WTC11 (cell line): ENCODE measurements around the gene GGNBP2. TPM values are rescaled to one million over a fixed set of nuclear protein-coding genes. Genes with fewer than 3 reads are reported as not detected.
A peak's percentile ranks its signal among the peaks of the same experiment; 100 is the strongest.

Source experiments
- E2F4 ChIP-seq: sonication (generic); formaldehyde crosslinking; IDR thresholded peaks from 2 replicates; pipeline ENCODE4 v1.8.1; 2022; ENCODE audit warnings: low read depth, mild to moderate bottlenecking, moderate library complexity, missing genetic modification reagents, borderline replicate concordance
- E2F5 ChIP-seq: sonication (generic); formaldehyde crosslinking; IDR thresholded peaks from 2 replicates; pipeline ENCODE4 v1.8.1; 2022; ENCODE audit warnings: mild to moderate bottlenecking, moderate library complexity, missing genetic modification reagents
- ELF4 ChIP-seq: sonication (generic); formaldehyde crosslinking; IDR thresholded peaks from 2 replicates; pipeline ENCODE4 v1.8.1; 2022; ENCODE audit warnings: low read depth, mild to moderate bottlenecking, moderate library complexity, missing genetic modification reagents
- ERG ChIP-seq: fragments of 250-450 bp; sonication (Bioruptor Pico); IDR thresholded peaks from 2 replicates; pipeline ENCODE4 v1.8.0; 2021; ENCODE audit warnings: mild to moderate bottlenecking
- HMGXB4 ChIP-seq: sonication (generic); formaldehyde crosslinking; IDR thresholded peaks from 2 replicates; pipeline ENCODE4 v1.8.1; 2023; ENCODE audit warnings: mild to moderate bottlenecking, moderate library complexity, missing genetic modification reagents
- SOX15 ChIP-seq: fragments of 250-450 bp; sonication (Bioruptor Pico); IDR thresholded peaks from 2 replicates; pipeline ENCODE4 v1.9.0; 2021; ENCODE audit warnings: mild to moderate bottlenecking
- TEAD1 ChIP-seq: sonication (generic); formaldehyde crosslinking; IDR thresholded peaks from 2 replicates; pipeline ENCODE4 v1.8.0; 2022; ENCODE audit warnings: mild to moderate bottlenecking, missing genetic modification reagents
- ZNF263 ChIP-seq: sonication (generic); formaldehyde crosslinking; IDR thresholded peaks from 2 replicates; pipeline ENCODE4 v1.8.1; 2022; ENCODE audit warnings: low read depth, mild to moderate bottlenecking, moderate library complexity, missing genetic modification reagents
- ZNF281 ChIP-seq: sonication (generic); formaldehyde crosslinking; IDR thresholded peaks from 2 replicates; pipeline ENCODE4 v1.8.0; 2023; ENCODE audit warnings: mild to moderate bottlenecking, missing genetic modification reagents
- ZNF416 ChIP-seq: fragments of 250-450 bp; sonication (Bioruptor Pico); IDR thresholded peaks from 2 replicates; pipeline ENCODE4 v1.9.0; 2021; ENCODE audit warnings: mild to moderate bottlenecking, inconsistent platforms
- ZNF532 ChIP-seq: fragments of 250-450 bp; sonication (Bioruptor Pico); IDR thresholded peaks from 2 replicates; pipeline ENCODE4 v1.9.0; 2021; ENCODE audit warnings: mild to moderate bottlenecking, borderline replicate concordance
- total RNA-seq: library from RNA; stranded (reverse); gene quantifications from 3 replicates; pipeline ENCODE4 v1.2.3, GENCODE V29; 2021

The GGNBP2 gene
- total RNA-seq, 1 experiment from 2014 or later, result 49.6 TPM

- 0 out of 2 replicates have a peak, but pooled peaks have one; percentile 39 for TF ChIP-seq TEAD1 (CRISPR knock-in tag)
- TF ChIP-seq E2F5 (CRISPR knock-in tag), result 0 out of 2 replicates have a peak, but pooled peaks have one; percentile 42
- 0 out of 2 replicates have a peak, but pooled peaks have one; percentile 62 for TF ChIP-seq ZNF532
- TF ChIP-seq ERG (CRISPR knock-in tag), result peak; percentile 59; the same call in 1 of the 2 replicates
- peak; percentile 75 for TF ChIP-seq ZNF416
- no peak for TF ChIP-seq SOX15 (CRISPR knock-in tag)
- no peak for TF ChIP-seq ELF4 (CRISPR knock-in tag)
- no peak for TF ChIP-seq ZNF281 (CRISPR knock-in tag)
- TF ChIP-seq HMGXB4, result peak; percentile 68; the same call in 1 of the 2 replicates
- TF ChIP-seq ZNF263, result 0 out of 2 replicates have a peak, but pooled peaks have one; percentile 44
- peak; percentile 59; the same call in 1 of the 2 replicates for TF ChIP-seq E2F4 (CRISPR knock-in tag)
Measured at GRCh38 chr17:36591434-36592315, 47.0 kb downstream of the GGNBP2 start, which contains the start of gene DHRS11 (continued).
